H9 (cell line): ENCODE measurements around the gene ITGB8. TPM values are rescaled to one million over a fixed set of nuclear protein-coding genes. Genes with fewer than 3 reads are reported as not detected.

ENCODE experiments used
- DNase-seq: peaks from one replicate; pipeline ENCODE4 v3.0.0-alpha.2; 2017
- H2AFZ ChIP-seq: one replicate; pipeline ENCODE4 v1.6.1; 2013; ENCODE audit warnings: mild to moderate bottlenecking, low read length, control low read depth, moderate library complexity
- H2AK5ac ChIP-seq: 2 replicates; pipeline ENCODE4 v1.6.1; 2013; ENCODE audit warnings: low read length, control low read depth, mixed read lengths; ENCODE audit not compliant: insufficient read length
- H2BK120ac ChIP-seq: one replicate; pipeline ENCODE4 v1.6.1; 2013; ENCODE audit warnings: low read depth, mild to moderate bottlenecking, low read length, control low read depth, inconsistent platforms; ENCODE audit not compliant: poor library complexity, severe bottlenecking
- H2BK12ac ChIP-seq: 2 replicates; pipeline ENCODE4 v1.6.1; 2013; ENCODE audit warnings: low read length, control low read depth, mixed read lengths, low read depth; ENCODE audit not compliant: insufficient read length
- H2BK15ac ChIP-seq: 2 replicates; pipeline ENCODE4 v1.6.1; 2013; ENCODE audit warnings: low read depth, low read length, control low read depth
- H2BK20ac ChIP-seq: one replicate; pipeline ENCODE4 v1.6.1; 2013; ENCODE audit warnings: low read depth, mild to moderate bottlenecking, low read length, control low read depth, inconsistent platforms; ENCODE audit not compliant: poor library complexity, severe bottlenecking
- H2BK5ac ChIP-seq: 2 replicates; pipeline ENCODE4 v1.6.1; 2013; ENCODE audit warnings: low read length, control low read depth, mixed read lengths; ENCODE audit not compliant: insufficient read length
- H3K14ac ChIP-seq: 2 replicates; pipeline ENCODE4 v1.6.1; 2013; ENCODE audit warnings: low read length, control low read depth; ENCODE audit not compliant: insufficient read depth
- H3K18ac ChIP-seq: 2 replicates; pipeline ENCODE4 v1.6.1; 2013; ENCODE audit warnings: low read depth, mild to moderate bottlenecking, mixed read lengths, low read length, control low read depth; ENCODE audit not compliant: insufficient read length
- H3K23ac ChIP-seq: 2 replicates; pipeline ENCODE4 v1.6.1; 2013; ENCODE audit warnings: low read length, control low read depth, mixed read lengths, low read depth; ENCODE audit not compliant: insufficient read length
- H3K23me2 ChIP-seq: 2 replicates; pipeline ENCODE4 v1.6.1; 2013; ENCODE audit warnings: low read depth, mild to moderate bottlenecking, mixed read lengths, low read length, control low read depth; ENCODE audit not compliant: insufficient read length, poor library complexity, severe bottlenecking
- H3K27ac ChIP-seq: 2 replicates; pipeline ENCODE4 v1.5.1; 2013; ENCODE audit warnings: low read length, control low read depth, mixed read lengths, low read depth; ENCODE audit not compliant: insufficient read length
- H3K27me3 ChIP-seq: 2 replicates; pipeline ENCODE4 v1.6.1; 2013; ENCODE audit warnings: low read length, control low read depth, inconsistent platforms; ENCODE audit not compliant: insufficient read depth
- H3K4ac ChIP-seq: 2 replicates; pipeline ENCODE4 v1.6.1; 2013; ENCODE audit warnings: low read depth, mild to moderate bottlenecking, control low read depth, inconsistent platforms, low read length, moderate library complexity
- H3K4me1 ChIP-seq: 2 replicates; pipeline ENCODE4 v1.6.1; 2013; ENCODE audit warnings: low read length, control low read depth, inconsistent platforms; ENCODE audit not compliant: insufficient read depth
- H3K4me2 ChIP-seq: 2 replicates; pipeline ENCODE4 v1.6.1; 2013; ENCODE audit warnings: low read length, control low read depth, mixed read lengths; ENCODE audit not compliant: insufficient read length, insufficient read depth
- H3K56ac ChIP-seq: 2 replicates; pipeline ENCODE4 v1.6.1; 2013; ENCODE audit warnings: low read depth, mild to moderate bottlenecking, mixed read lengths, low read length, control low read depth; ENCODE audit not compliant: insufficient read length
- H3K79me1 ChIP-seq: 2 replicates; pipeline ENCODE4 v1.6.1; 2013; ENCODE audit warnings: low read depth, mild to moderate bottlenecking, moderate library complexity, low read length, control low read depth, inconsistent platforms; ENCODE audit not compliant: insufficient read depth, poor library complexity, severe bottlenecking
- H3K79me2 ChIP-seq: 2 replicates; pipeline ENCODE4 v1.6.1; 2013; ENCODE audit warnings: low read length, control low read depth, inconsistent platforms; ENCODE audit not compliant: insufficient read depth
- H3K9ac ChIP-seq: 2 replicates; pipeline ENCODE4 v1.6.1; 2013; ENCODE audit warnings: low read length, control low read depth, mixed read lengths; ENCODE audit not compliant: insufficient read length; ENCODE audit errors: extremely low read depth
- H3K9me3 ChIP-seq: one replicate; pipeline ENCODE4 v1.6.1; 2013; ENCODE audit warnings: low read depth, low read length, inconsistent platforms; ENCODE audit not compliant: control insufficient read depth
- H3T11ph ChIP-seq: one replicate; pipeline ENCODE4 v1.6.1; 2013; ENCODE audit warnings: mild to moderate bottlenecking, low read length, control low read depth, inconsistent platforms
- H4K20me1 ChIP-seq: one replicate; pipeline ENCODE4 v1.6.1; 2013; ENCODE audit not compliant: control insufficient read depth, insufficient read length, insufficient read depth
- H4K5ac ChIP-seq: 2 replicates; pipeline ENCODE4 v1.6.1; 2013; ENCODE audit warnings: low read depth, mild to moderate bottlenecking, mixed read lengths, low read length, control low read depth; ENCODE audit not compliant: insufficient read length
- H4K8ac ChIP-seq: replicated peaks from 2 replicates; pipeline ENCODE4 v1.6.1; 2013; ENCODE audit warnings: low read length, control low read depth, mixed read lengths, low read depth; ENCODE audit not compliant: insufficient read length
- H4K91ac ChIP-seq: 2 replicates; pipeline ENCODE4 v1.6.1; 2013; ENCODE audit warnings: low read depth, mild to moderate bottlenecking, moderate library complexity, mixed read lengths, low read length, control low read depth; ENCODE audit not compliant: insufficient read length
- H3K27ac Mint-ChIP-seq, 3 experiments: 2 replicates in 2 of 3; 3 replicates in 1 of 3; pipeline ENCODE4 v1.8.0; 2020 to 2021; ENCODE audit warnings: mixed read lengths in 3 of 3, mild to moderate bottlenecking in 1 of 3, moderate library complexity in 1 of 3
- H3K27me3 Mint-ChIP-seq: 2 replicates; pipeline ENCODE4 v1.8.0; 2021; ENCODE audit warnings: low read depth, mild to moderate bottlenecking, moderate library complexity, mixed read lengths
- H3K36me3 Mint-ChIP-seq, 3 experiments: 2 replicates in 2 of 3; 3 replicates in 1 of 3; pipeline ENCODE4 v1.8.0; 2020 to 2021; ENCODE audit warnings: low read depth in 3 of 3, mixed read lengths in 3 of 3; ENCODE audit not compliant: insufficient read depth in 1 of 3
- H3K4me1 Mint-ChIP-seq, 2 experiments: 2 replicates each; pipeline ENCODE4 v1.8.0; 2020; ENCODE audit warnings: mixed read lengths in 2 of 2
- H3K4me3 Mint-ChIP-seq, 2 experiments: 2 replicates in 1 of 2; 3 replicates in 1 of 2; pipeline ENCODE4 v1.8.0; 2020 to 2021; ENCODE audit warnings: mild to moderate bottlenecking in 2 of 2, mixed read lengths in 2 of 2, moderate library complexity in 1 of 2
- H3K9me3 Mint-ChIP-seq, 2 experiments: 2 replicates in 1 of 2; 3 replicates in 1 of 2; pipeline ENCODE4 v1.8.0; 2020; ENCODE audit warnings: mild to moderate bottlenecking in 2 of 2, mixed read lengths in 2 of 2, moderate library complexity in 1 of 2
- total RNA-seq: library from RNA; stranded (reverse); gene quantifications from 2 replicates; pipeline ENCODE4 v1.2.1, GENCODE V29; 2021
- TF ChIP-seq, protein P1 (sequence below): fragments of 200-600 bp; sonication (generic); conservative IDR thresholded peaks from 3 replicates; pipeline ENCODE4 v1.8.0; 2021; ENCODE audit warnings: antibody characterized with exemption, mild to moderate bottlenecking

The ITGB8 gene
- total RNA-seq, 1 experiment from 2014 or later: 7.6 TPM

DNA sequence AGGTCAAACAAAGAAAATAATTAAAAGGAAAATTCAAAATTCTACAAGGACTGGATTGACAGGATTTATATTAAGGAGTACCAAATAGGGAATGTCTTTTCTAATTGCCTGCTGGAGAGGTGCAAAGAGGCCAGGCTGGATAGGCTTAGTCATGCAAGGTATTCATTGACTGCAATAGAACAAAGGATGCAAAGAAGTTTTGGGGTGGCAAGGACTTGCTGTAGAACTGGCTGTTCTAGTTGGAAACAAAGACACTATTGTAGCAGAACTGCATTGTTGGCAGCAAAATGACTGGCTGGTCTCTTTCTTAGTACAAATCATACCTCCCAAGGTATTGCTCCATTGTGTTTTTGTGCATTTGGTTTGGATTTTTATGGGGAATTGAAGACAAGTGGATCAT, 10.1 kb downstream of the ITGB8 start:
- H3K4ac ChIP-seq: no peak overlapping the region
- H3K9ac ChIP-seq: no peak overlapping the region
- no peak overlapping the region for H4K5ac ChIP-seq
- no peak overlapping the region for H3K27ac ChIP-seq
- peaks cover 29 to 30% of the 10 kb centered on the region in 2 experiments for H3K4me1 Mint-ChIP-seq
- no peak overlapping the region for H3K4me3 Mint-ChIP-seq
- H3K23me2 ChIP-seq: no peaks in the 10 kb centered on the region
- TF ChIP-seq, protein P1, sequence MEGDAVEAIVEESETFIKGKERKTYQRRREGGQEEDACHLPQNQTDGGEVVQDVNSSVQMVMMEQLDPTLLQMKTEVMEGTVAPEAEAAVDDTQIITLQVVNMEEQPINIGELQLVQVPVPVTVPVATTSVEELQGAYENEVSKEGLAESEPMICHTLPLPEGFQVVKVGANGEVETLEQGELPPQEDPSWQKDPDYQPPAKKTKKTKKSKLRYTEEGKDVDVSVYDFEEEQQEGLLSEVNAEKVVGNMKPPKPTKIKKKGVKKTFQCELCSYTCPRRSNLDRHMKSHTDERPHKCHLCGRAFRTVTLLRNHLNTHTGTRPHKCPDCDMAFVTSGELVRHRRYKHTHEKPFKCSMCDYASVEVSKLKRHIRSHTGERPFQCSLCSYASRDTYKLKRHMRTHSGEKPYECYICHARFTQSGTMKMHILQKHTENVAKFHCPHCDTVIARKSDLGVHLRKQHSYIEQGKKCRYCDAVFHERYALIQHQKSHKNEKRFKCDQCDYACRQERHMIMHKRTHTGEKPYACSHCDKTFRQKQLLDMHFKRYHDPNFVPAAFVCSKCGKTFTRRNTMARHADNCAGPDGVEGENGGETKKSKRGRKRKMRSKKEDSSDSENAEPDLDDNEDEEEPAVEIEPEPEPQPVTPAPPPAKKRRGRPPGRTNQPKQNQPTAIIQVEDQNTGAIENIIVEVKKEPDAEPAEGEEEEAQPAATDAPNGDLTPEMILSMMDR: no peak
- H3K14ac ChIP-seq: no peak overlapping the region
- H3K23ac ChIP-seq: no peak overlapping the region
- peaks cover 0 to 6% (median 3%) of the 10 kb centered on the region in 3 experiments; a peak in 2 of 7 replicates for H3K36me3 Mint-ChIP-seq
- no peak overlapping the region for H2BK12ac ChIP-seq
- H3T11ph ChIP-seq: no peak overlapping the region
- peak overlapping the region in 2 of 3 experiments; percentile 53 to 81; a peak in 4 of 7 replicates for H3K27ac Mint-ChIP-seq
- DNase-seq: no peak
- no peak overlapping the region for H2BK120ac ChIP-seq
- no peak overlapping the region for H4K91ac ChIP-seq
- H2BK20ac ChIP-seq: no peak overlapping the region
- peaks cover 6% of the 10 kb centered on the region; the same call in 1 of the 2 replicates for H3K4me1 ChIP-seq
- H3K56ac ChIP-seq: no peak overlapping the region
- no peaks in the 10 kb centered on the region for H3K79me1 ChIP-seq
- no peaks in the 10 kb centered on the region for H3K9me3 Mint-ChIP-seq
- no peak overlapping the region for H2AK5ac ChIP-seq
- no peak overlapping the region for H3K18ac ChIP-seq
- H4K20me1 ChIP-seq: no peaks in the 10 kb centered on the region
- H3K27me3 ChIP-seq: no peaks in the 10 kb centered on the region
- no peak overlapping the region for H4K8ac ChIP-seq
- H3K4me2 ChIP-seq: no peak overlapping the region
- H2AFZ ChIP-seq: no peak overlapping the region
- H3K27me3 Mint-ChIP-seq: no peaks in the 10 kb centered on the region
- H2BK5ac ChIP-seq: no peak overlapping the region
- no peak overlapping the region for H2BK15ac ChIP-seq
- no peaks in the 10 kb centered on the region for H3K9me3 ChIP-seq
- H3K79me2 ChIP-seq: no peaks in the 10 kb centered on the region
